GM23338 (cell line): Measurements from ENCODE around the gene DDX27. TPM values are rescaled to one million over a fixed set of nuclear protein-coding genes. Genes with fewer than 3 reads are reported as not detected.

Experiments
- ATAC-seq: fragments of 200-7000 bp; cut with Tn5 transposase; 3 replicates; pipeline ENCODE4 v1.9.1; 2020
- DNase-seq: peaks from one replicate; pipeline ENCODE4 v3.0.0-alpha.2; 2015; ENCODE audit warnings: low spot score
- H2AFZ ChIP-seq: fragments of 200-600 bp; sonication (generic); 2 replicates; pipeline ENCODE4 v1.8.0; 2016; ENCODE audit warnings: antibody characterized with exemption, mild to moderate bottlenecking, moderate library complexity
- H3F3A ChIP-seq: fragments of 200-600 bp; sonication (generic); replicated peaks from 2 replicates; pipeline ENCODE4 v1.8.0; 2017; ENCODE audit warnings: antibody characterized with exemption, mixed run types, low read depth
- H3K27ac ChIP-seq: fragments of 200-600 bp; sonication (generic); 2 replicates; pipeline ENCODE4 v1.6.1; 2016; ENCODE audit warnings: low read depth
- H3K27me3 ChIP-seq: fragments of 200-600 bp; sonication (generic); 2 replicates; pipeline ENCODE4 v1.8.0; 2016; ENCODE audit warnings: mild to moderate bottlenecking, mixed run types, moderate library complexity; ENCODE audit not compliant: insufficient read depth
- H3K36me3 ChIP-seq: fragments of 200-600 bp; sonication (generic); 2 replicates; pipeline ENCODE4 v1.8.0; 2016; ENCODE audit warnings: mild to moderate bottlenecking; ENCODE audit not compliant: insufficient read depth
- H3K4me1 ChIP-seq: fragments of 200-600 bp; sonication (generic); 2 replicates; pipeline ENCODE4 v1.8.0; 2016; ENCODE audit warnings: mild to moderate bottlenecking, moderate library complexity; ENCODE audit not compliant: insufficient read depth
- H3K4me2 ChIP-seq: fragments of 200-600 bp; sonication (generic); 2 replicates; pipeline ENCODE4 v1.7.1; 2017; ENCODE audit warnings: mixed run types
- H3K4me3 ChIP-seq: fragments of 200-600 bp; sonication (generic); 2 replicates; pipeline ENCODE4 v1.6.1; 2016; ENCODE audit warnings: mixed run types
- H3K79me2 ChIP-seq: fragments of 200-600 bp; sonication (generic); replicated peaks from 2 replicates; pipeline ENCODE4 v1.8.0; 2017; ENCODE audit warnings: mild to moderate bottlenecking; ENCODE audit not compliant: insufficient read depth
- H3K9me2 ChIP-seq: fragments of 200-600 bp; sonication (generic); 2 replicates; pipeline ENCODE4 v1.8.0; 2017; ENCODE audit not compliant: insufficient read depth
- H4K20me1 ChIP-seq: fragments of 200-600 bp; sonication (generic); replicated peaks from 2 replicates; pipeline ENCODE4 v1.8.0; 2017; ENCODE audit warnings: mild to moderate bottlenecking; ENCODE audit not compliant: insufficient read depth
- H3K27ac Mint-ChIP-seq: 2 replicates; pipeline ENCODE4 v1.8.0; 2020; ENCODE audit warnings: inconsistent platforms, mild to moderate bottlenecking, moderate library complexity, mixed read lengths
- H3K27me3 Mint-ChIP-seq: 3 replicates; pipeline ENCODE4 v1.8.0; 2022; ENCODE audit warnings: low read depth, mild to moderate bottlenecking, moderate library complexity, mixed read lengths, inconsistent platforms; ENCODE audit not compliant: insufficient read depth, poor library complexity
- H3K36me3 Mint-ChIP-seq: 3 replicates; pipeline ENCODE4 v1.8.0; 2021; ENCODE audit warnings: low read depth, mild to moderate bottlenecking, inconsistent platforms, moderate library complexity, mixed read lengths
- H3K4me1 Mint-ChIP-seq: 3 replicates; pipeline ENCODE4 v1.8.0; 2020; ENCODE audit warnings: mild to moderate bottlenecking, inconsistent platforms, mixed read lengths
- H3K4me3 Mint-ChIP-seq: 3 replicates; pipeline ENCODE4 v1.8.0; 2021; ENCODE audit warnings: moderate library complexity, mild to moderate bottlenecking, inconsistent platforms, mixed read lengths
- H3K9me3 Mint-ChIP-seq: 3 replicates; pipeline ENCODE4 v1.8.0; 2020; ENCODE audit warnings: moderate library complexity, mild to moderate bottlenecking, inconsistent platforms, mixed read lengths
- EZH2phosphoT487 ChIP-seq: fragments of 200-600 bp; sonication (generic); IDR thresholded peaks from one replicate; pipeline ENCODE4 v1.8.1; 2018; ENCODE audit warnings: antibody characterized with exemption; ENCODE audit not compliant: unreplicated experiment
- JUNB ChIP-seq: IDR thresholded peaks from one replicate; pipeline ENCODE4 v1.6.1; 2016; ENCODE audit warnings: antibody characterized with exemption; ENCODE audit not compliant: unreplicated experiment
- NANOG ChIP-seq: IDR thresholded peaks from 2 replicates; pipeline ENCODE4 v1.6.1; 2016; ENCODE audit warnings: antibody characterized with exemption, borderline replicate concordance
- POLR2AphosphoS5 ChIP-seq: IDR thresholded peaks from 2 replicates; pipeline ENCODE4 v1.6.1; 2016; ENCODE audit warnings: antibody characterized with exemption, low read depth
- REST ChIP-seq: IDR thresholded peaks from one replicate; pipeline ENCODE4 v1.6.1; 2018; ENCODE audit warnings: antibody characterized with exemption; ENCODE audit not compliant: unreplicated experiment
- STAT1 ChIP-seq: IDR thresholded peaks from one replicate; pipeline ENCODE4 v1.6.1; 2016; ENCODE audit warnings: antibody characterized with exemption; ENCODE audit not compliant: unreplicated experiment
- ZNF114 ChIP-seq: fragments of 250-450 bp; sonication (Bioruptor Pico); IDR thresholded peaks from 2 replicates; pipeline ENCODE4 v1.5.0; 2020; ENCODE audit warnings: mild to moderate bottlenecking, moderate library complexity
- ZNF331 ChIP-seq: fragments of 250-450 bp; sonication (Bioruptor Pico); IDR thresholded peaks from 2 replicates; pipeline ENCODE4 v1.5.0; 2020; ENCODE audit warnings: low read depth, mild to moderate bottlenecking, moderate library complexity
- ZNF462 ChIP-seq: fragments of 250-450 bp; sonication (Bioruptor Pico); IDR thresholded peaks from 2 replicates; pipeline ENCODE4 v1.5.0; 2020; ENCODE audit warnings: mild to moderate bottlenecking, moderate library complexity
- polyA plus RNA-seq: library from polyadenylated mRNA; unstranded; fragments of >200 nt; fragmentation: Nextera tagmentation; extraction: Ambion mirVana; gene quantifications from 2 replicates; pipeline ENCODE4 v1.2.1, GENCODE V29; 2016
- total RNA-seq: library from RNA; depleted of rRNA; stranded (reverse); fragments of >200 nt; shearing (Covaris generic); gene quantifications from 2 replicates; pipeline ENCODE4 v1.2.3, GENCODE V29; 2014
- TF ChIP-seq, protein P1 (sequence below): IDR thresholded peaks from 2 replicates; pipeline ENCODE4 v1.6.1; 2016; ENCODE audit warnings: antibody characterized with exemption

DDX27 gene
- total and polyA plus RNA-seq, 2 experiments from 2014 or later: 53.3 to 81.3 TPM

- TF ChIP-seq ZNF462 (no peak), JUNB (no peak), POLR2AphosphoS5 (no peak)
Measured at GRCh38 chr20:49228676-49229075, 9.5 kb downstream of the DDX27 start (continued).

DNA sequence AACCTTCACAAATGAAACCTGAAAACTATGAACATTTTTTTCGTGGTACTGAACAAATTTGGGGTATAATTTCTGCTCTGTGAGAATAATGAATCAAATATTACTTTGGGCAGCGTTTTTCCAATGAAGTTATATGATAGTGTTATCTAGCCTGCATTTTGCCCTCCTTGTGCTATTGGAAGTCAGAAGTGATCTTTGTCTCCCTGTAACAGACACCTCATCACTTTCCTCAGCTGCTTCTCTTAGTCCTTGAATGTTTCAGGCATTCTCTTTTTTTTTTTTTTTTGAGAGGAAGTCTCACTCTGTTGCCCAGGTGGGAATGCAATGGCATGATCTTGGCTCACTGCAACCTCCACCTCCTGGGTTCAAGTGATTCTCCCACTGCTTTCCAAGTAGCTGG is 10.2 kb downstream of the DDX27 start:
- DNase-seq: no peak
- Mint-ChIP-seq H3K27me3 (no peaks in the 10 kb centered on the region), H3K27ac (no peak overlapping the region), H3K4me3 (no peak overlapping the region), H3K9me3 (no peaks in the 10 kb centered on the region), H3K4me1 (no peaks in the 10 kb centered on the region), H3K36me3 (peaks cover 85% of the 10 kb centered on the region)
- no peak overlapping the region for H3K4me2 ChIP-seq
- TF ChIP-seq ZNF114 (CRISPR knock-in tag) (no peak), ZNF331 (CRISPR knock-in tag) (no peak), NANOG (no peak), STAT1 (no peak), JUNB (no peak), REST (no peak), EZH2phosphoT487 (no peak)
- TF ChIP-seq, protein P1, sequence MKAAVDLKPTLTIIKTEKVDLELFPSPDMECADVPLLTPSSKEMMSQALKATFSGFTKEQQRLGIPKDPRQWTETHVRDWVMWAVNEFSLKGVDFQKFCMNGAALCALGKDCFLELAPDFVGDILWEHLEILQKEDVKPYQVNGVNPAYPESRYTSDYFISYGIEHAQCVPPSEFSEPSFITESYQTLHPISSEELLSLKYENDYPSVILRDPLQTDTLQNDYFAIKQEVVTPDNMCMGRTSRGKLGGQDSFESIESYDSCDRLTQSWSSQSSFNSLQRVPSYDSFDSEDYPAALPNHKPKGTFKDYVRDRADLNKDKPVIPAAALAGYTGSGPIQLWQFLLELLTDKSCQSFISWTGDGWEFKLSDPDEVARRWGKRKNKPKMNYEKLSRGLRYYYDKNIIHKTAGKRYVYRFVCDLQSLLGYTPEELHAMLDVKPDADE: no peak
- H2AFZ ChIP-seq: no peak overlapping the region
- H3K4me3 ChIP-seq: no peak overlapping the region
- H3K4me1 ChIP-seq: no peaks in the 10 kb centered on the region
- no peak overlapping the region for H3K27ac ChIP-seq
- H3K27me3 ChIP-seq: no peaks in the 10 kb centered on the region
- H3K36me3 ChIP-seq: peaks cover 25% of the 10 kb centered on the region
- no peak for ATAC-seq
- H3F3A ChIP-seq: 0 out of 2 replicates have a peak, but pooled peaks cover 2% of the 10 kb centered on the region
- H3K9me2 ChIP-seq: no peaks in the 10 kb centered on the region
- H3K79me2 ChIP-seq: no peaks in the 10 kb centered on the region
- H4K20me1 ChIP-seq: peaks cover 4% of the 10 kb centered on the region
